GM19238 (cell line): ENCODE data around the gene EML1.

Experiments
- DNase-seq: peaks from one replicate; pipeline ENCODE4 v3.0.0; 2011; ENCODE audit warnings: low spot score; ENCODE audit not compliant: insufficient read length

EML1 gene

GRCh38 chr14:99824776-99825175 is 31.6 kb downstream of the EML1 start:
- no peak for DNase-seq

GRCh38 chr14:99829450-99829849 is 36.2 kb downstream of the EML1 start:
- no peak for DNase-seq

- DNase-seq: no peak
Observed at GRCh38 chr14:99831303-99831702, 38.1 kb downstream of the EML1 start.

GRCh38 chr14:99831903-99832685 is 38.9 kb downstream of the EML1 start:
- no peak for DNase-seq

GRCh38 chr14:99837822-99838221 is 44.6 kb downstream of the EML1 start:
- no peak for DNase-seq

- no peak for DNase-seq
Observed at GRCh38 chr14:99838639-99839134, 45.5 kb downstream of the EML1 start.

- DNase-seq: no peak
Observed at GRCh38 chr14:99839696-99840095, 46.5 kb downstream of the EML1 start.

GRCh38 chr14:99840265-99840664 is 47.1 kb downstream of the EML1 start:
- no peak for DNase-seq

GRCh38 chr14:99840774-99841305 is 47.6 kb downstream of the EML1 start:
- no peak for DNase-seq

- DNase-seq: no peak
Observed at GRCh38 chr14:99841436-99842071, 48.3 kb downstream of the EML1 start.

GRCh38 chr14:99842141-99842540 is 48.9 kb downstream of the EML1 start:
- DNase-seq: no peak

- DNase-seq: no peak
Observed at GRCh38 chr14:99846808-99847207, 53.6 kb downstream of the EML1 start.

GRCh38 chr14:99850709-99851108 is 57.5 kb downstream of the EML1 start:
- DNase-seq: no peak

- DNase-seq: no peak
Observed at GRCh38 chr14:99852578-99852977, 59.4 kb downstream of the EML1 start.

GRCh38 chr14:99853206-99853605 is 60.0 kb downstream of the EML1 start:
- DNase-seq: no peak

GRCh38 chr14:99854831-99855230 is 61.6 kb downstream of the EML1 start:
- no peak for DNase-seq

- no peak for DNase-seq
Observed at GRCh38 chr14:99855271-99855670, 62.1 kb downstream of the EML1 start.

- no peak for DNase-seq
Observed at GRCh38 chr14:99857551-99857950, 64.3 kb downstream of the EML1 start.

GRCh38 chr14:99860219-99860618 is 67.0 kb downstream of the EML1 start:
- DNase-seq: no peak

- no peak for DNase-seq
Observed at GRCh38 chr14:99862136-99862535, 68.9 kb downstream of the EML1 start.

GRCh38 chr14:99863059-99863458 is 69.8 kb downstream of the EML1 start:
- no peak for DNase-seq

GRCh38 chr14:99865408-99865807 is 72.2 kb downstream of the EML1 start:
- DNase-seq: no peak

GRCh38 chr14:99870617-99871016 is 77.4 kb downstream of the EML1 start:
- no peak for DNase-seq
